GM12878 (cell line): ENCODE data around the gene HDDC2. TPM values are rescaled to one million over a fixed set of nuclear protein-coding genes. Genes with fewer than 3 reads are reported as not detected.

Experiments
- ATAC-seq: fragments of 200-7000 bp; cut with Tn5 transposase; 3 replicates; pipeline ENCODE4 v1.9.1; 2020; ENCODE audit warnings: mild to moderate bottlenecking, moderate library complexity
- BruUV-seq: library from RNA; stranded (reverse); fragments of 400-500 nt; replicated peaks from 2 replicates; lab custom pipeline; 2021; lab: Mats Ljungman, UMichigan
- CTCF ChIA-PET: fragments of 300-600 bp; sonication (Branson Sonifier 250); formaldehyde crosslinking; extraction: SDS; loops from one replicate; lab custom pipeline; 2021; ENCODE audit warnings: inconsistent platforms; lab: Yijun Ruan, JAX
- POLR2A ChIA-PET: fragments of 350-600 bp; formaldehyde crosslinking; extraction: SDS; loops from one replicate; lab custom pipeline; 2021; ENCODE audit warnings: inconsistent platforms; lab: Charles Lee
- RAD21 ChIA-PET: fragments of 300-600 bp; sonication (Branson Sonifier 250); formaldehyde crosslinking; loops from one replicate; lab custom pipeline; 2023; ENCODE audit warnings: antibody characterized with exemption; ENCODE audit not compliant: unreplicated experiment; lab: Charles Lee
- SMC1A ChIA-PET: fragments of 300-600 bp; sonication (Branson Sonifier 250); formaldehyde crosslinking; loops from one replicate; lab custom pipeline; 2023; ENCODE audit not compliant: unreplicated experiment, uncharacterized antibody; lab: Charles Lee
- DNase-seq: peaks from one replicate; pipeline ENCODE4 v3.0.0-alpha.2; 2011; ENCODE audit warnings: low read depth, low spot score
- FAIRE-seq: peaks from 3 replicates; lab custom pipeline; 2011; peaks lifted over from hg19 to GRCh38; lab: Jason Lieb, UNC
- H2AFZ ChIP-seq: 2 replicates; pipeline ENCODE4 v1.6.0; 2011; ENCODE audit warnings: low read depth, low read length, control low read depth; ENCODE audit not compliant: control insufficient read depth
- H3K27ac ChIP-seq: 2 replicates; pipeline ENCODE4 v1.5.1; 2011; ENCODE audit warnings: control low read depth; ENCODE audit not compliant: control insufficient read depth, insufficient read depth
- H3K27me3 ChIP-seq, 2 experiments: replicated peaks in 1 of 2; 2 replicates each; pipeline versions ENCODE4 v1.6.0 to v1.6.1; 2011; ENCODE audit warnings: low read length in 1 of 2; ENCODE audit not compliant: control insufficient read depth in 2 of 2, insufficient read depth in 2 of 2
- H3K36me3 ChIP-seq, 2 experiments: 2 replicates each; pipeline ENCODE4 v1.5.1; 2011; ENCODE audit warnings: low read length in 1 of 2; ENCODE audit not compliant: control insufficient read depth in 2 of 2, insufficient read depth in 2 of 2
- H3K4me1 ChIP-seq: 2 replicates; pipeline ENCODE4 v1.6.1; 2011; ENCODE audit warnings: mild to moderate bottlenecking, low read length, moderate library complexity, mixed read lengths; ENCODE audit not compliant: control insufficient read depth, insufficient read depth
- H3K4me2 ChIP-seq: 2 replicates; pipeline ENCODE4 v1.6.0; 2011; ENCODE audit warnings: control low read depth; ENCODE audit not compliant: control insufficient read depth, insufficient read depth
- H3K4me3 ChIP-seq: fragments of 200-600 bp; sonication (generic); 2 replicates; pipeline ENCODE4 v1.5.1; 2016
- H3K79me2 ChIP-seq: 2 replicates; pipeline ENCODE4 v1.6.0; 2011; ENCODE audit warnings: low read length; ENCODE audit not compliant: control insufficient read depth, insufficient read depth
- H3K9ac ChIP-seq: 2 replicates; pipeline ENCODE4 v1.8.0; 2011; ENCODE audit warnings: low read length, control low read depth, mixed read lengths; ENCODE audit not compliant: control insufficient read depth, insufficient read depth
- H3K9me3 ChIP-seq: replicated peaks from 3 replicates; pipeline ENCODE4 v1.5.1; 2011; ENCODE audit warnings: mild to moderate bottlenecking, low read length; ENCODE audit not compliant: control insufficient read depth, insufficient read depth
- H4K20me1 ChIP-seq: 2 replicates; pipeline ENCODE4 v1.6.0; 2011; ENCODE audit not compliant: control insufficient read depth, insufficient read depth
- BCL11A ChIP-seq: IDR thresholded peaks from 2 replicates; pipeline ENCODE4 v1.6.1; 2011; ENCODE audit warnings: low read depth, low read length
- LARP7 ChIP-seq: fragments of 450-650 bp; IDR thresholded peaks from 2 replicates; pipeline ENCODE4 v1.6.1; 2017; ENCODE audit warnings: mild to moderate bottlenecking
- PRDM15 ChIP-seq: fragments of 450-650 bp; formaldehyde crosslinking; IDR thresholded peaks from 2 replicates; pipeline ENCODE4 v1.4.0; 2020; ENCODE audit warnings: mild to moderate bottlenecking, moderate library complexity
- SUZ12 ChIP-seq: fragments of 200-600 bp; sonication (generic); IDR thresholded peaks from one replicate; pipeline ENCODE4 v1.6.1; 2018; ENCODE audit warnings: antibody characterized with exemption, mild to moderate bottlenecking; ENCODE audit not compliant: unreplicated experiment
- YY1 ChIP-seq: IDR thresholded peaks from 2 replicates; pipeline ENCODE4 v1.6.1; 2011; ENCODE audit warnings: low read depth, mild to moderate bottlenecking, low read length
- ZBTB33 ChIP-seq: fragments of 450-650 bp; IDR thresholded peaks from 2 replicates; pipeline ENCODE4 v1.6.1; 2017; ENCODE audit warnings: mild to moderate bottlenecking
- ZNF687 ChIP-seq: fragments of 450-650 bp; IDR thresholded peaks from 2 replicates; pipeline ENCODE4 v1.6.1; 2017; ENCODE audit warnings: mild to moderate bottlenecking, moderate library complexity
- WGBS: methylation state at CpG from one replicate; pipeline ENCODE4 v1.1.6; 2016; ENCODE audit warnings: low lambda C conversion rate; ENCODE audit not compliant: insufficient replicate concordance, insufficient coverage; ENCODE audit errors: missing lambda C conversion rate; 5-methylcytosine and 5-hydroxymethylcytosine counted together
- in situ Hi-C: fragments of 300-500 bp; cut with MboI; formaldehyde crosslinking; loops from 9 replicates; pipeline ENCODE4 v1.14.3; 2018; ENCODE audit warnings: mixed read lengths
- intact Hi-C: fragments of 100-400 bp; cut with micrococcal nuclease; formaldehyde crosslinking; loops from one replicate; pipeline ENCODE4 v1.14.2; 2022; ENCODE audit not compliant: unreplicated experiment
- polyA plus RNA-seq, 11 experiments: library from polyadenylated mRNA; depleted of rRNA in 4 of 11; unstranded in 6 of 11; stranded (reverse) in 5 of 11; fragments of >200 nt; fragmentation: Nextera tagmentation in 4 of 11; fragmentation: Illumina TruSeq in 1 of 11; extraction: Ambion mirVana in 4 of 11; extraction: Trizol in 1 of 11; gene quantifications; 1 replicate in 1 of 11; 2 replicates in 10 of 11; pipeline versions ENCODE4 v1.2.1 to v1.2.3, GENCODE V29; 2011 to 2016; ENCODE audit warnings: inconsistent platforms in 2 of 11, missing spikeins in 2 of 11, low read depth in 1 of 11
- total RNA-seq, 4 experiments: library from RNA; depleted of rRNA in 3 of 4; stranded (reverse); fragments of >200 nt in 3 of 4; fragmentation: Illumina TruSeq in 1 of 4; extraction: Trizol in 1 of 4; gene quantifications; 2 replicates each; pipeline versions ENCODE4 v1.2.1 to v1.2.3, GENCODE V29; 2013 to 2021

The HDDC2 gene
- total and polyA plus RNA-seq, 10 of the 15 experiments (the other 5 are each of a cell fraction or from before 2014, with no cell fraction given): 54.5 to 148 (median 92.7) TPM

- intact Hi-C loops (no loop called here), in situ Hi-C loops (no loop called here)
- Histone ChIP-seq H3K36me3 (no peaks in the 10 kb centered on the region), H3K4me1 (no peaks in the 10 kb centered on the region), H3K9me3 (no peaks in the 10 kb centered on the region), H3K27me3 (no peaks in the 10 kb centered on the region; a peak in 1 of 4 replicates), H2AFZ (no peak overlapping the region), H3K27ac (no peak overlapping the region), H3K79me2 (no peaks in the 10 kb centered on the region), H4K20me1 (no peaks in the 10 kb centered on the region), H3K9ac (no peak overlapping the region), H3K4me3 (no peak overlapping the region), H3K4me2 (no peak overlapping the region)
- SMC1A ChIA-PET: no interaction called here
- FAIRE-seq: no peak
- POLR2A ChIA-PET: no interaction called here
- CTCF ChIA-PET: no interaction called here
- TF ChIP-seq SUZ12 (no peak), LARP7 (no peak), ZBTB33 (no peak), PRDM15 (no peak), YY1 (no peak), BCL11A (no peak), ZNF687 (no peak)
- DNase-seq: no peak
- ATAC-seq: no peak
- no TSS peak for BruUV-seq
- WGBS: 95% methylated on average over 3 of the region's 3 CpGs
- RAD21 ChIA-PET: no interaction called here
These were observed 44.4 kb downstream of the HDDC2 start for GRCh38 chr6:125257351-125257750.
